ENCODE data around the gene SUB1.
"Not testable (repeated sequence)": the region's sequence is repeated elsewhere in the genome, so short reads cannot be mapped to it uniquely, and the experiment has no call there.

SUB1 gene

DNA sequence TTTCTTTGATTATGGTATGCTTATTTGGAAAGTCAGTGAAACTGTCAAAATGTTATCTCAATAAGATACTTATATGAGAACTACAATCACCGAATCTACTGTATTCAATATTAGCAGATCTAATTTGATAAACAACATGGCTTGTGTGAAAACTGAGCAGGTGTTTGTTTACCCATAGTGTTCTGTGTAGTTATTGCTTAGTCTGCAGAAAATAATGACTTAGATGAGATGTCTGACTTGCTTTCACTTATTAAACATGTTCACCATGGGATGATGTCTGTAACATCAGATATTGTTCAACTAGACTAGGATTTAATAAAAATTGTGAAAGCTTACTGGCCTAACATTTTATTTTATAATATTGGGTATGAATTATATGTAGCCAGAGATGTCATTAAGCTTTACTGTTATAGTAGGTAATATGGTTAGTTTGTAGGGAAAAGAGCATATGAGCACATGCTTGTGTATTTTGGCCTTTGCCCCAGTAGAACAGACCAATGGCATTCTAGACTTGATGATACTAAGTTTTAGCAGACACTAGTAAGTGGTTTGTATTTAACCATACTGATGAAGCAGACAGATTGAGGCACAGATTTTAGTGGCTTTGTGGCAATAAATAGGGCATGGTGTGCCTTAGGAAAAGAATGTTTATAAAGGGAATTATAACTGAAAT, 16.4 kb downstream of the SUB1 start:
- no peak for DNase-seq

DNA sequence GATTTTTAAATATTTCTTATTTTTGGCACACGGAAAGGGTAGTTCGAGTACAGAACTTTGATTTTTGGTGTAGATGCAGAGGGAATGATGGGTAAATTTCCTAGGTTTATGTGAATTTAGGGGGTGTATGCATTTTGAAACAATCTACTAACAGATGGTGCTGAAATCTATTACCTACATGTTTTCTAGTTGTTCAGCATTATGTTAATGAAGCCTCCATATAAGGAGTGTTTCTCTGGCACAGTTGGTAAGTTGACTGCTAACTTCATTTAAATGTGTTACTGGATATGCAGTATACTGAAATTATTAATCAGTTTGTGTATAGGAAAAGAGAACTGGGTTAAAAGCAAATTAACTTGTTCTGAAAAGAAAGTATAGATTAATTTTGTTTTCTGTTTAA, 17.5 kb downstream of the SUB1 start:
- DNase-seq = no peak

DNA sequence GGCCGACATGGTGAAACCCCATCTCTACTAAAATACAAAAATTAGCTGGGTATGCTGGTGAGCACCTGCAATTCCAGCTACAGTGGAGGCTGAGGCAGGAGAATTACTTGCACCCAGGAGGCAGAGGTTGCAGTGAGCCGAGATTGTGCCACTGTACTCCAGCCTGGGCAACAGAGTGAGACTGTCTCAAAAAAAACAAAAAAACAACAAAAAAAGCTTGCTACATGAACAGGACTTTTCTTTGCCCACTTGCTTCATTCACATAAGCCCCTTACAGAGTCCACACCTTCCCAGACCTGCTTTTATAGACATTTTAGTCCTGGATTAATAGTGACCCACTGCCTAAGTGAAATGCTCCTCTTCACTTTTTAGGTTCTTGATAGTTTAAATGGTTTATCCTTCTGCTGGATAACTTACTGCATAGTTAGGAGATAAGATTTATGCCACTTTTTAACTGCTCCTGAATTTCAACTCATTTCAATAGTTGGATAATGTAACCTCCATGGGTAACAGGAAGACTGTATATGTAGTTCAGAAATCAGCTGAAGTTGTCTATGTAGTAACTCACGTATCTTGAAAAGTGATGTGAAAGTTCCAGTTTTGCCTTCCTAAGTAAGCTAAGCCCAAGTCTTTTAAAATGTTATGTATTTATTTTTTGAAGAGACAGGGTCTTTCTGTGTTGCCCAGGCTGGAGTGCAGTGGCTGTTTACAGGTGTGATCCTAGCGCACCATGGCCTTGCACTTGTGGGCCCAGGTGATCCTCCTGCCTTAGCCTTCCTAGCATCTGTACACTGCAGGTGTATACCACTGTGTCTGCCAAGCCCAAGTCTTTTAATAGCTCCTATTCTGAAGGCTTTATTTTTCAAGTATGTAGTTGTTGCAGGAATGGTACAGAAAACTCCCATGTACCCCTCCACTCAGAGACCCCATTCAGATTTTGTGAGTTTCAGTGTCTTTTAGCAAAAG, 19.7 kb downstream of the SUB1 start:
- no peak for DNase-seq

DNA sequence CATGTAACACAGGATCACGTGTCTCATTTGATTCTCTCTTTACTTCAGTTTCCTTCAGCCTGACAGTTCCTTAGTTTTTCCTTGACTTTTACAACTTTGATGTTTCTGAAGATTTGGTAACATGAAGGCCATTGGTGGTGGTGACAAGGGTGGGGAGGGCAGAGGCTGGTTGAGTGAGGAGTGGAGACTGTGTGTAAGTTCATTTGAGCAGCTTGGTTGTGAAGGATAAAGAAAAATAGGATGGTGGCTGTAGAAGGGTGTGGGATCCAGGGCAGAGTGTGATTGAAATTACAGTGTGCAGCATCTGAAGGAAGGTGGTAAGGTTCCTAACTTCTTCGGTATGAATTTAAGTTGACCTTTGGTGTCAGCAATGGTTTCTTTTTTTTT, 20.4 kb downstream of the SUB1 start:
- no peak for DNase-seq

DNA sequence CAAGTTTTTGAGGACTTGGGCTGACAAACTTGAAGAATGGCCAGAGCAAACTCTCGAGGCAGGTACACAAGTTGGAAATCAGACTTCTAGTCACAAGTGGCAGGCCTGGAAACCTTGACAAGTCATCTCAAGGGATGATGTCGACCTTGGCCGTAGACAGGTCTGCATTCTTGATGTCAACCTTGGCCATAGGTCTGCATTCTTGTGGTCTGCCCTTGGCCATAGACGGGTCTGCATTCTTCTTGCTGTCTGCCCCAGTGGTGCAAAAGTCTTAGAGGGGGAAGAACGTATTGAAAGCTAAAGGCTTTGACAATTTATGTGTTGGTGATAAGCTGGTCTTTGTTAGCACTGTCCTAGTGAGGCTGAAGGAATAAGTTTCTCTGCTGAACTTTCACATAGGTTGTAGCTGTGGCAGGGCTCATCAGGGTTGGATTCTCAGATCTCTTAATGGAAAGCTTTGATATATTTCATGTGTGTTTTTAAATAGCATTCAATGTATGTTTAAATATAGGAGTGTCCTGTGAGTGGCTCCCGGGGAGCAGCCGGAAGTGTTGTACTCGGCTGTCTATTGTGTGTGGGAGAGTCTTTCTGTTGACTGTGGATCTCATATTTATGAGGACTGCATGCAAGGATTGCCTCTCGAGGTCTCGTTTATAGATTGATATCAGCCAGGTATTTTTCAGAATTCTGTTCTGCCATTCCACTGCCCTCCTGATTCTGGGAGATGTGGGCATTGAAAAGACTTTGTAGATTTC, 27.0 kb downstream of the SUB1 start:
- no peak for DNase-seq

DNA sequence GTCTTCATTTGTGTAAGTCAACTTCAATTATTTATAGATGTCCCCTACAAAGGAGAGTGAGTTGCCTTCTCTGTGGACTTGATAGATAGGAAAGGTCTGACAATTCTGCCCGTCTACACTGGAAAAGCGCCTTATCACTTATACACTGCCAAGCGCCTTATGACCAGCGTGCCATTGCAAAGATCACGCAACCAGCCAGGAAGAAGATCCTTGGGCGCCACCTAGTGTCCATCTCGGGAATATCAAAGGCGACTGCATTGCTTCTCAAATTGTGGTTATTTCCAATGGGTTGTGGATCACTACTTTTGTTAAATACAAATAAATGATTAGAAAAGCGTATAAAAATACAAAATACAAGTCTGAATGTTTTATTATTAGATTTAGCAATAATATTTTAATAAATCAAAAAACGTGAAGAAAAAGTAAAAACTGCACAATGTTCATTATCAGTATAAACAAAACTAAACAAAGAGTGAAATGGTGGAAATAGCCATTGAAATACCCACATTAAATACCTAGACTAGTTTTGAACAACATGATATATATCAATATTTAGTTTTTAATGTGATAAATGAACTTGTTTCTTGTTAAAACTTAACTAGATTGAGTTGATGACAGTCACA, 27.8 kb downstream of the SUB1 start:
- DNase-seq = peak; percentile 90

DNA sequence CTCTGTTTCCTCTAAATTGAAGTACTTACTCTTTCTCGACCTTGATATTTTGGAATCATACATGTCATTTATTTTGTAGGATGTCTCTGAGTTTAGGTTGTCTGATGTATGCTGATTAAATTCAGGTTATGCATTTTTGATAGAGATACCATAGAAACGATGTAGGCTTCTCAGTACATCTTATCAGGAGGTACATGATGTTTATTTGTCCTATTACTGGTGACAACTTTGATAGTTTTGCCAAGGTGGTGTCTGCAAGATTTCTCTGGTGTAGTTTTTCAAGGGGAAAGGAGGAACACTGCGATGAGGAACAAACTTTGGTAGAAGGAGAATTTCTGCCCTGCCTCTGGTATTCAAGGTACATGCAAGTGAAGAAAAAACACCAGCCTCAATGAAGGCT, 29.9 kb downstream of the SUB1 start:
- DNase-seq = no peak

DNA sequence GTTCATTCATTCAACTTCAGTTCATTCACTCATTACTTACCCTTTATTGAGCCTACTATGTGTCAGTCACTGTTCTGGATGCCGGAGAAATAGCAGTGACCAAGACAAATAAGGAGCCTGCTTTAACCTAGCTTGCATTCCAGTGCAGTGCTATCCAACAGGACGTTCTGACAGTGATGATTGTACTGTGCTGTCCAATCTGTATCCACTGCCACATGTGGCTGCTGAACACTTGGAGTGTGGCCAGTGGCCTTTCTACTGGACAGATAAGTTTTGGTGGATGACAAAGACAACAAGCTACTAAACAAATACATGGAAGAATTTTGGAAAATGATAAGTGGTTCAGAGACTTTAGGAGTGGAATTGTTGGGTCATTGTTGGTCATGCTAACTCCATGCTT, 33.6 kb downstream of the SUB1 start:
- no peak for DNase-seq

DNA sequence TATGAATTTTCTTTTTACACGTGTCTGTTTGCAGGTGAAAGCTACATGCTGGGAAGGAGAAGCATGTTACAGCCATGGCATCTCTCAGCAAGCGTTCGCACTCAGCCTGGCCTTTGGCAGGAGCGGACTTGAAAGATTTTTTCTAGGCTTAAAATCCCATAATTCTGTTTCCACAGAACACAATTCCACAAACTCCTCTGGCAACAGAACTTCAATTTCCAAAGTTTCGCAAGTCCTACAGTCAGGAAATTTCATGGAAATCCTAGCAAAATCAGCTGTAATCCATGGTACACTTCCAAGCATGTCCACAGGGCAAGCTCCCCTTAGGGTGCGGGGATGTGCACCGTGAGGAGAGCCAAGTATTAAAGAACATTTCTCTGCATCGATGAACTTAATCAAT, 35.9 kb downstream of the SUB1 start:
- DNase-seq = no peak

DNA sequence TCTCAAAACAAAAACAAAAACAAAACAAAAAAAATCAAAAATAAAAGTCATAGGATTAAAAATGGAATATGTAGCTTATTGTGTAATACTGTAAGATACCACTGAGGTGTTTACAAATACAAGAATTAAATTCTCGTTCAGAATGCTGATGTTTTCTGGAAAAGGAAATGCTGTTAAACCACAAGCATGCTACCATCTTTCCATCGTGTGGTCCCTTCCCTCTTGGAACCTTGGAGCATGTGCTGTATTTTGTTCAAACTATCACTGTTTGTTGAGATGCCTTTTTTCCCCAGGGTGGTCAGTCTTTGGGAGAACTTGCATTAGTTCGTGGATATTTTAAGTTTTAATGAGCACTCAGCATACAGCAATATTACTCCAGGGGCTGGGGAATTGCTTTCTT, 39.7 kb downstream of the SUB1 start:
- DNase-seq = no peak

DNA sequence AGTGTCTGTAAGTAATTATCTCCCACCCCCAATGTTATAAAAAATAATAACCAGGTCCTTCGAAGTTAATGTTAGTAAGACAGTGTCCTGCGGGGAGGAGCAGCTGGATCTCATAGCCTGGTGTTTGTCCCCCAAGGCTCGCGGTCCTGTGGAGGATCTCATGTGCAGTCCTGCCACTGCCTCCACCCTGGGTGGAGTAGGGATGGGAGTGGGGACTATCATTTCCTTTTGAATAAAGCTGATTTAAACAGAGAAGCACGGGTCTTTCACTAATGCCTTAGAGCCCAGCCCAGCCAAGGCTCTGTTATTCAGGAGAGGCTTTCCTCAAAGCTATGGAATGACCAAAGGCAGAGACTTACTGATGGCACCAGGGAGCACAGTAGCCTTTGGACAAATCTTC, 40.2 kb downstream of the SUB1 start:
- DNase-seq = no peak

DNA sequence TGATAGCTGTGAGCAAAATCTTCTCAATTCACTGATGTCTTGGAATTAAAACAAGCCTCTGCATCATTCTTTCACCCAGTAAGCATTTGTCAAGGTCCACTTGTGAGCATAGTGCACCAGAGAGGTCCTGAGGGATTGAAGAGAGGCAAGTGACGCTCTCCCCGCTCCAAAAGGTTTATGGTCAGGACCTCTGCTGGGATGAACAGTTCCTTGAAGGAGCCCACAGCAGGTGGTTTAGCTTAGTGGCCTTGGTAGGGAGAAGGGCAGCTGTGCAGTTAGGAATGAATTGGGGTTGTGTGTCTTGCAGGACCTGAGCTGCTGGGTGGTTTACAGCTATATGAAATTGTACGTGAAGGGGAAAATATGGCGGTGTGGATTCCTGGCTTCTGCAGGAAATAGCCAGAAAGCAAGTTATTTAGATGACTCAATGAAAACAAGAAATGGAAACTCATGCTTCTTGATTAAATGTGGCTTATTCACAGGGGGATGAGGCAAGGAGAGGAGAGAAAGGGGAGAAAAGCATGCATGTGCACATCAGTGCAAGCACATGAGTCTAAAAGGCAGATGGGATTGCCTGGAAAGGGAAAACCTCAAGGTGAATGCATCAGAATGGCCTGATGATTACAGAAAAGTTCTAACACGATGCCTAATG, 42.0 kb downstream of the SUB1 start:
- DNase-seq = no peak

DNA sequence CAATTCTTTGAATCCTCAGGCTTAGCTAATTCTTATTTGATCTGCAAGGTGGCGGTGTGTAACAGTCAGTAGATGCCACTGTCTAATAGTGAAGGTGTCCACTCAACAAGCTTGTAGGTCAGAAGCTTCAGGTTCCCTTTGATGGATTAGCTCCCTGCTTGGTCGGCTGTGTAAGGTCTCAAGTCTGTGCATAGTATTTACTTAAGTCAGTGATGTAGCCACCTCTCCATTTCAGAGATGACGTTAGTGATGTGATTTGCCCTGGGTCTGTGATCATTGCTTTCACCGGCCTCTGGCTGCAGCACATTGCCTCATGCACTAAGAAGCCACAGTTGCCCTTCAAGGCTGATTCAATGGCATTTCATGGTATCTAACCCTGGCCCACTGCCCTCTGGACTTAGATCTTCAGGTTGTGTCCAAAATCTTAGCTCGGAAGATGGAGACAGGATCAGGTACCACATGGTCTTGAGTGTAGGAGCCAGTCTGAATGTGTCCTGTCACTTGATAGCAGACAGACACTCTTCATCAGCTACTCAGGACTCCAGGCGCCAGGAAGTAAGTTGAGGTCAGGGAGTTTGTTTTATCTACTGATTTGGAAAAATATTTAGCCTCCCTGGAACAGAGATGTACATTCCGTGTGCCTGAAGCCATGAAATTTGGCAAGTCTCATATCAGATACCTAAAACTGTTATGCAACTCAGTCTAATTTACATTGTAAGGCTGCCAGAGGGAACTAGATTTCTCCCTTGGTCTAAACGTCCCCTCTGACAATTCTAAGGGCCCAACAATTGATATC, 42.9 kb downstream of the SUB1 start:
- DNase-seq = no peak

DNA sequence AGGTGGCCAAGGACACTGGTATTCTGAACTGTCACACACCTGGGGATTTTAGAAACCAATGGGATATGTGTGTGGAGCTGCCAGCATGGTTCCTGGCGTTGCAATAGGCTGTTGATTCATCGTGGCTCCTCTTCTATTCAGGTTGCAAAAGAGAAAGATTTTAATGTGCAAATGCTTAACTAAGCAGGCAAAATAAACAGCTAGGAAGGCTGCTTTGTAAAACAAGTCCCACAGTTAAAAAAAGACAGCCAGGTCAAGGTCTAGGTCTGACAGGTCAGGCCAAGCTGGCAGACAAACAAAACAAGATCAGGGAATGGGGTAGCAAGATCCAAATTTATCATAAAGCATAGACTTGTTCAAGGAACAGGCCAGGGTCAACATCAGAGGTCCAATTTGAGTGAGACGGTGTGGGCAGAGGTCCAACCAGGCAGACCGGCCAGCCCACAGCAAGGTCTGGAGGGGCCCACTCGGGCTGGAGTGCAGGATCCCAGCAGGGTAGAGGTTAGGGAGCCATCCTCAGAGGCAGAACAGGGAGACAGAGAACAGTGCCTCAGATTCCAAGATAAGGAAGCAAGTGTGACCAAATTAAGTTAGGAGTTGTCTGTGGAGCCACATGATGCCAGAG, 45.6 kb downstream of the SUB1 start:
- no peak for DNase-seq

DNA sequence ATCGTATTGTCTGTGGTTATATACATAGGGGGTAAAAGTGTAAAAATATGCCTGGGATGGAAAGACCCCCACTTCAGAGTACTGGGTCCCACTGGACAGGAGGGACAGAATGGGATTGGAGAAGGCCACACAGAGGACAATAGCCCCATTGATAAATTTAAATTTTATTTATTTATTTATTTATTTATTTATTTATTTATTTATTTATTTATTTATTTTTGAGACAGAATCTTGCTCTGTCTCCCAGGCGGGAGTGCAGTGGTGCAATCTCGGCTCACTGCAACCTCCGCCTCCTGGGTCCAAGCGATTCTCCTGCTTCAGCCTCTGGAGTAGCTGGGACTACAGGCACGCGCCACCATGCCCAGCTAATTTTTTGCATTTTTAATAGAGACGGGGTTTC, 47.7 kb downstream of the SUB1 start:
- not testable (repeated sequence) for DNase-seq

DNA sequence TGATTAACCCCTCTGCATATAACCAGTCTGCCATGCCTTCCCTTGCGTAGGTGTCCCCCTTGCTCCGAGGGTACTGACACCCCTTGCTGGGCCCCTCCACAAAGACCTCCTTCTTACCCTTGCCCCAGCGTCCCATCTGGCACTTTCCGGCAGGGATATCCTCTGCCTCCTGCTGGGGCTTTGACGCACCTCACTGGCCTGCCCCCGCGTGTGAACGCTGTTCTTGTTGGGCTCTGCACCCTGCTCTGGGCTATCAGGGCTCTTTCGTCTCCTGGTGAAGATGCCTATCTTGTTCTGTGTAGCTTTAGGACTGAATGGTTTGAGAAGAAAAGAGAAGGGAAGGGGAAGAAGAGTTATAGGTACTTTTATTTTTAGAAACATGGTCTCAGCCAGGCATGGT, 53.0 kb downstream of the SUB1 start:
- DNase-seq = no peak

DNA sequence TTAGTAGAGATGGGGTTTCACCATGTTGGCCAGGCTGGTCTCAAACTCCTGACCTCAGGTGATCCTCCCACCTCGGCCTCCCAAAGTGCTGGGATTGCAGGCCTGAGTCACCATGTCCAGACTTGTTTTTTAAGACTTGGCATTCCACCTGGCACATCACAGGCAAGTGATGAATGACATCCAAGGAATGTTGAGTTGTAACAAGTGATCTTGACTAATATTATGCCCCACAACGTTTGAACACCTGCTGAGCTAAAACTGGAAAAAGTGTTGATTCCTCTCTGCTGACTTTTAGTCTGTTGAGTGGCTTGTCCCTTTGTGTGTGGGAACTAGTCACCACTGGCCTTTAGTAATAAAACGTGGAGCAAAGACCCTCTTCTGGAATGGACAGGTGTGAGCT, 54.6 kb downstream of the SUB1 start:
- no peak for DNase-seq

DNA sequence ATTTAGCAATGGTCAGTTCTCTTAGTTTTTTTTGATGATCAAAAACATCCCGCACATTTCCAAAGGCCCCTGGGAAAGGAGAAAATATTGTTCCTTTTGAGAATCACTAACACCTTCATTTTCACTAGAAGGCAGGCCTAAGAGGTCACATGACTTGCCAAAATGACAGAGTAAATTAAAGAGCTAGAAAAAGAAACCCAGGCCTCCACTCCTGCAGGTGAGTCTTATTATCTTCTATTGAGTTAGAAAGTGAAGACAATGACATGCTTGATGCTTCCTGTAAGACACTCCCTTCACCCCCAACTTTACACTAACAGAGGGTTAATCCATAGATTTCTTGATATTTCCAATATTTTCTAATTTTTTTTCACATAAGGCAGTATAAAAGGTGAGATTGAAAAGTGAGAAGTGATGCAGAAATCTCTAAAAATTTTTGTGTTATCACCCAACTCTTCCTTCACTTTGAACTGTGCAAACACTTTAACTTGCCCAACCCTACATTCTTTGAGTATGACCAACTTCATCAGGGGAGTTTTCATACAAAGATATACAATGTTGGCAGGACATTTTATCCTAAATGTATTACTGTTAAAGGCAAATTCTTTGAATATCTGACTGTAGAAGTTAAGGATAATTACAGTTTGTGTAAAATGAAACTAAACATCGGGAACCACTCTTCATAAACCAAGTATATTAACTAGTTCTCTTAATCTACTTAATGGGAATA, 57.1 kb downstream of the SUB1 start:
- no peak for DNase-seq

DNA sequence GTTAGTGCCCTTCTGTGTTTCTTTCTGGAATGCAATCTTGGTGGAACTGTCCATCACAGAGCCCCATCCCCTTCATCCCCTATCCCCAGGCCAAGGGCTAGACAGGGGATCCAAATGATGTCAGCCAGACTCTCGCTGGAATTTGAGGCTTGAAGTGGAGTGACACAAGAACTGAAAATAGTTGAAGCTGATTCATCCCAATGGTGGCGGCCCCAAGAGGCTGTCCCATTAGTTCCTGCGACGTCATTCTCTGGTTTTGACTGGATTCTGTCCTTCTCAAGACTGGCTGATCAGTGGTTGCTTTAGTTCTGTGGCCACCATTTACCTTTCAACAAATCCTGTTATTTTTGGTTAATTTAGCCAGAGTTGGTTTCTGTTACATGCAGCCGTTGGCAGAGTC, 59.9 kb downstream of the SUB1 start:
- peak; percentile 28 for DNase-seq

Data from activated CD4-positive, alpha-beta T cell treated with anti-CD3 and anti-CD28 coated beads, Interleukin-2, Interleukin-6, amounts not matched to agents 100 ng/mL and 50 ng/mL, durations not matched to agents 16 hours and 8 hours (primary cell).